ENCODE data around the gene PPEF2.

The PPEF2 gene

DNA sequence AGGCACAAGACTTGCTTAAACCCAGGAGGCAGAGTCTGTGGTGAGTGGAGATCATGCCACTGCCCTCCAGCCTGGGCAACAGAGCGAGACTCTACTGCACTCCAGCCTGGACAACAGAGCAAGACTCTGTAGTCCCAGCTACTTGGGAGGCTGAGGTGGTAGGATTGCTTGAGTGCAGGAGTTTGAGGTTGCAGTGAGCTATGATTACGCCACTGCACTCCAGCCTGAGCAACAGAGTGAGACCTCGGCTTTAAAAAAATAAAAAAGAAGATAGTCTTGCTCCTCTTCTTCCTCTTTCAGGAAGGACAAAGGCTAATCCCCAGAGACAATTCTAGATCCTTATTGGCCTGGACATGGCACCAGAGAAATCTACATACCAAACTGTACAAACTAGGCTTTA, 5.7 kb upstream of the PPEF2 start:
- Histone ChIP-seq H3K9ac (peak overlapping the region; percentile 54), H2AFZ (ENCODE audit: low read depth) (peak overlapping the region; percentile 66), H3K27ac (peak overlapping the region; percentile 90), H3K79me2 (ENCODE audit: insufficient read depth, low read depth) (no peaks in the 10 kb centered on the region), H4K20me1 (ENCODE audit: insufficient read depth) (no peaks in the 10 kb centered on the region), H3K36me3 (ENCODE audit: insufficient read depth) (no peaks in the 10 kb centered on the region), H3K27me3 (ENCODE audit: insufficient read depth, low read depth) (no peaks in the 10 kb centered on the region), H3K4me1 (ENCODE audit: low read depth, poor library complexity, severe bottlenecking) (peaks cover 61% of the 10 kb centered on the region), H3K4me2 (peak overlapping the region; percentile 95), H3K4me3 (IDR thresholded peaks at IDR 0.05; ENCODE audit: insufficient read depth, low read depth, low read length) (peak overlapping the region; percentile 75)
- TF ChIP-seq, protein P1, sequence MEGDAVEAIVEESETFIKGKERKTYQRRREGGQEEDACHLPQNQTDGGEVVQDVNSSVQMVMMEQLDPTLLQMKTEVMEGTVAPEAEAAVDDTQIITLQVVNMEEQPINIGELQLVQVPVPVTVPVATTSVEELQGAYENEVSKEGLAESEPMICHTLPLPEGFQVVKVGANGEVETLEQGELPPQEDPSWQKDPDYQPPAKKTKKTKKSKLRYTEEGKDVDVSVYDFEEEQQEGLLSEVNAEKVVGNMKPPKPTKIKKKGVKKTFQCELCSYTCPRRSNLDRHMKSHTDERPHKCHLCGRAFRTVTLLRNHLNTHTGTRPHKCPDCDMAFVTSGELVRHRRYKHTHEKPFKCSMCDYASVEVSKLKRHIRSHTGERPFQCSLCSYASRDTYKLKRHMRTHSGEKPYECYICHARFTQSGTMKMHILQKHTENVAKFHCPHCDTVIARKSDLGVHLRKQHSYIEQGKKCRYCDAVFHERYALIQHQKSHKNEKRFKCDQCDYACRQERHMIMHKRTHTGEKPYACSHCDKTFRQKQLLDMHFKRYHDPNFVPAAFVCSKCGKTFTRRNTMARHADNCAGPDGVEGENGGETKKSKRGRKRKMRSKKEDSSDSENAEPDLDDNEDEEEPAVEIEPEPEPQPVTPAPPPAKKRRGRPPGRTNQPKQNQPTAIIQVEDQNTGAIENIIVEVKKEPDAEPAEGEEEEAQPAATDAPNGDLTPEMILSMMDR (conservative IDR thresholded peaks at IDR 0.05; ENCODE audit: low read depth, low read length), result no peak

DNA sequence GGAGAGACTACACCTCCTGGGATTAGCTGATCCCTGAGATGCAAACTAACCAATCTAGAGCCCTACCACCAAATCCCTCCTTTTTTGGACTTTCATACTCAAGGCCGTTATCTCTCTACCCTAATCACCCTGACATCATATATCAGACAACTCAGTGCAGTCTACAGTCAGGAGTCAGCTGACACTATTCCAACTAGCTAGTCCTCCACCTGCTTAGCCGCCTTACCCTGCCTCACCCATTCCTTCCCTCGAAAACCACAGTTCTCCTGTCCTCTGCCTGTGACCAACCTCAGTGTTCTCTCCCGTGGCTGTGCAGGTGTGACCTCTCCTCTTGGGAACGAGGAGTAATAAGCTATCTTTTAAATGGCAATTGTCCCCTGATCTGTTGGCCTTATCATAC, 1.8 kb upstream of the PPEF2 start:
- peaks cover 74% of the 10 kb centered on the region for H3K4me1 ChIP-seq (ENCODE audit: low read depth, poor library complexity, severe bottlenecking)
- peak overlapping the region; percentile 24; the same call in 1 of the 2 replicates for H3K4me2 ChIP-seq
- no peaks in the 10 kb centered on the region for H3K36me3 ChIP-seq (ENCODE audit: insufficient read depth)
- H3K27me3 ChIP-seq (ENCODE audit: insufficient read depth, low read depth), result no peaks in the 10 kb centered on the region
- no peaks in the 10 kb centered on the region for H3K79me2 ChIP-seq (ENCODE audit: insufficient read depth, low read depth)
- peak overlapping the region; percentile 29; the same call in 1 of the 2 replicates for H2AFZ ChIP-seq (ENCODE audit: low read depth)
- no peak overlapping the region for H3K9ac ChIP-seq
- H4K20me1 ChIP-seq (ENCODE audit: insufficient read depth), result no peaks in the 10 kb centered on the region
- TF ChIP-seq, protein P1 (conservative IDR thresholded peaks at IDR 0.05; ENCODE audit: low read depth, low read length), result no peak
- H3K4me3 ChIP-seq (IDR thresholded peaks at IDR 0.05; ENCODE audit: insufficient read depth, low read depth, low read length), result no peak overlapping the region
- H3K27ac ChIP-seq, result peak overlapping the region; percentile 6; the same call in 1 of the 2 replicates

DNA sequence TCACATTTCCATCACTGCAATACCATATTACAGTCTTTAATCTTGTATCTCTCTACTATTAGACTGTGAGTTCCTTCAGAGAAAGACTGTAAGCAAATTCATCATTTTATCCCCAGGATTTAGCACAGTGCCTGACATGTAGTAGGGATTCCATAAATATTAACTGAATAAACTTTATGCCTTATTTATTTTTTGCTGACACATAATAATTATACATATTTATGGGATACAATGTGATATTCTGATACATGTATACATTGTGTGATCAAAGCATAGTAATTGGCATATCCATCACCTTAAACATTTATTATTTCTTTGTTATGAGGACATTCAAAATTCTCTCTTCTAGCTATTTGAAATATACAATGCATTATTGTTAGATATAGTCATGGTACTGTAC, 3.7 kb downstream of the PPEF2 start:
- Histone ChIP-seq H3K79me2 (ENCODE audit: insufficient read depth, low read depth) (no peaks in the 10 kb centered on the region), H3K4me1 (ENCODE audit: low read depth, poor library complexity, severe bottlenecking) (peaks cover 34% of the 10 kb centered on the region), H3K36me3 (ENCODE audit: insufficient read depth) (no peaks in the 10 kb centered on the region), H2AFZ (ENCODE audit: low read depth) (no peak overlapping the region), H4K20me1 (ENCODE audit: insufficient read depth) (no peaks in the 10 kb centered on the region), H3K27me3 (ENCODE audit: insufficient read depth, low read depth) (no peaks in the 10 kb centered on the region), H3K4me2 (no peak overlapping the region), H3K9ac (no peak overlapping the region), H3K4me3 (IDR thresholded peaks at IDR 0.05; ENCODE audit: insufficient read depth, low read depth, low read length) (no peak overlapping the region), H3K27ac (no peak overlapping the region)
- TF ChIP-seq, protein P1 (conservative IDR thresholded peaks at IDR 0.05; ENCODE audit: low read depth, low read length), result no peak

DNA sequence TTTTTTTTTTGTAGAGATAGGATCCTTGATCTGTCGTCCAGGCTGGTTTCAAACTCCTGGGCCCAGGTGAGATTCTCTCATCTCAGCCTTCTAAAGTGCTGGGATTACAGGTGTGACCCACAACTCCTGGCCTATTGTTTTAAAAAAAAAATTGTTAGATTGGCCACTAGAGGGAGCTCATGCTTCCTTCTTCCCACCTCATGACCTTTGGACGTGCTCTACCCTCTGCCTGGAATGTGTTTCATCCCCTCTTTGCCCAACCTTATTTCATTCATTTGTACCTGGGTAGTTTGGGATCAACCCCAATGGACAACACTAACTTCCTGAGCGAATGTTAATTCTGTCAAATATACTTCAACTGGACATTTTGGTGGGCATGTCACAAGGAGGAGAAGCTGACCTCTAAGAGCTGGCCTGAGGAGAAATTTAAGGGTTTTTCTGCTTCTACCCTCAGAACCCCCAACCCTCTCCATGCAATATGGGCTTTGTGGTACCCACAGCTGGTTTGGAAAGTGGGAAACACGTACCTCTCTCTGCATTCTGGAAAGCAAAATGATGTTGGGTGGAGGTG, 6.4 kb downstream of the PPEF2 start:
- Histone ChIP-seq H3K9ac (no peak overlapping the region), H2AFZ (ENCODE audit: low read depth) (no peak overlapping the region; the same call in 1 of the 2 replicates), H4K20me1 (ENCODE audit: insufficient read depth) (no peaks in the 10 kb centered on the region), H3K4me3 (IDR thresholded peaks at IDR 0.05; ENCODE audit: insufficient read depth, low read depth, low read length) (no peak overlapping the region), H3K36me3 (ENCODE audit: insufficient read depth) (no peaks in the 10 kb centered on the region), H3K27me3 (ENCODE audit: insufficient read depth, low read depth) (no peaks in the 10 kb centered on the region), H3K4me1 (ENCODE audit: low read depth, poor library complexity, severe bottlenecking) (peaks cover 10% of the 10 kb centered on the region), H3K4me2 (no peak overlapping the region), H3K27ac (no peak overlapping the region), H3K79me2 (ENCODE audit: insufficient read depth, low read depth) (no peaks in the 10 kb centered on the region)
- TF ChIP-seq, protein P1 (conservative IDR thresholded peaks at IDR 0.05; ENCODE audit: low read depth, low read length), result peak; percentile 94

Measured in KMS-11 (cell line).